ENCODE measurements around the gene DNM2. TPM values are rescaled to one million over a fixed set of nuclear protein-coding genes. Genes with fewer than 3 reads are reported as not detected.
A peak's percentile ranks its signal among the peaks of the same experiment; 100 is the strongest.

DNM2 gene
- total and polyA plus RNA-seq, 10 of the 15 experiments (the other 5 are each of a cell fraction or from before 2014, with no cell fraction given) = 1.2 to 146 (median 68.9) TPM

- TF ChIP-seq, protein P1, sequence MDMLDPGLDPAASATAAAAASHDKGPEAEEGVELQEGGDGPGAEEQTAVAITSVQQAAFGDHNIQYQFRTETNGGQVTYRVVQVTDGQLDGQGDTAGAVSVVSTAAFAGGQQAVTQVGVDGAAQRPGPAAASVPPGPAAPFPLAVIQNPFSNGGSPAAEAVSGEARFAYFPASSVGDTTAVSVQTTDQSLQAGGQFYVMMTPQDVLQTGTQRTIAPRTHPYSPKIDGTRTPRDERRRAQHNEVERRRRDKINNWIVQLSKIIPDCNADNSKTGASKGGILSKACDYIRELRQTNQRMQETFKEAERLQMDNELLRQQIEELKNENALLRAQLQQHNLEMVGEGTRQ (IDR thresholded peaks at IDR 0.05; ENCODE audit: borderline replicate concordance, low read depth, low read length) = peak; percentile 22; the same call in 1 of the 2 replicates
Measured at GRCh38 chr19:10706990-10707389, 10.9 kb upstream of the DNM2 start (continued).

GRCh38 chr19:10707440-10707839 lies 10.4 kb upstream of the DNM2 start:
- 98% methylated on average over 16 of the region's 16 CpGs for WGBS (ENCODE audit: insufficient coverage, insufficient replicate concordance, low lambda C conversion rate, missing lambda C conversion rate)
- H3K4me1 ChIP-seq (ENCODE audit: control insufficient read depth, insufficient read depth, low read length) = no peaks in the 10 kb centered on the region

More at GRCh38 chr19:10707440-10707839, 10.4 kb upstream of the DNM2 start:
- Histone ChIP-seq H3K9ac (ENCODE audit: control insufficient read depth, insufficient read depth, low read length) (no peak overlapping the region), H2AFZ (ENCODE audit: control insufficient read depth, low read depth, low read length) (no peak overlapping the region), H3K4me2 (ENCODE audit: control insufficient read depth, insufficient read depth) (no peak overlapping the region), H3K4me3 (no peak overlapping the region), H3K36me3 (ENCODE audit: control insufficient read depth in 2 of 2, insufficient read depth in 2 of 2, low read length in 1 of 2) (peaks cover 0 to 2% of the 10 kb centered on the region in 2 experiments; a peak in 1 of 4 replicates), H3K9me3 (replicated peaks; ENCODE audit: control insufficient read depth, insufficient read depth, low read length) (no peaks in the 10 kb centered on the region), H3K79me2 (ENCODE audit: control insufficient read depth, insufficient read depth, low read length) (no peaks in the 10 kb centered on the region), H3K27ac (ENCODE audit: control insufficient read depth, insufficient read depth) (no peak overlapping the region), H4K20me1 (ENCODE audit: control insufficient read depth, insufficient read depth) (no peaks in the 10 kb centered on the region), H3K27me3 (replicated peaks in 1 of 2; ENCODE audit: control insufficient read depth in 2 of 2, insufficient read depth in 2 of 2, low read length in 1 of 2) (no peaks in the 10 kb centered on the region)
- ATAC-seq = no peak
- DNase-seq (ENCODE audit: low read depth, low spot score) = no peak
- intact Hi-C loops (cut with micrococcal nuclease; ENCODE audit: unreplicated experiment) (no loop called here), in situ Hi-C loops (cut with MboI) (no loop called here)
- CTCF ChIA-PET = interaction anchor here (1.5 kb wide), 1 partner anchor 10 kb away, joined by 3 read pairs; the partner anchor contains the start of gene DNM2
- SMC1A ChIA-PET (ENCODE audit: uncharacterized antibody, unreplicated experiment) = interaction anchor here (1.0 kb wide), 1 partner anchor 157 kb away, joined by 3 read pairs; no protein-coding TSS in a partner anchor
- BruUV-seq (replicated peaks) = no TSS peak
- RAD21 ChIA-PET (ENCODE audit: unreplicated experiment) = no interaction called here
- TF ChIP-seq CEBPB (IDR thresholded peaks at IDR 0.05; ENCODE audit: borderline replicate concordance in 1 of 2, low read depth in 2 of 2, low read length in 2 of 2) = no peak
- TF ChIP-seq ATF7 (IDR thresholded peaks at IDR 0.05; ENCODE audit: low read depth) = no peak
- TF ChIP-seq NFYA (IDR thresholded peaks at IDR 0.05; ENCODE audit: borderline replicate concordance, low read depth, low read length) = no peak
- TF ChIP-seq, protein P2, sequence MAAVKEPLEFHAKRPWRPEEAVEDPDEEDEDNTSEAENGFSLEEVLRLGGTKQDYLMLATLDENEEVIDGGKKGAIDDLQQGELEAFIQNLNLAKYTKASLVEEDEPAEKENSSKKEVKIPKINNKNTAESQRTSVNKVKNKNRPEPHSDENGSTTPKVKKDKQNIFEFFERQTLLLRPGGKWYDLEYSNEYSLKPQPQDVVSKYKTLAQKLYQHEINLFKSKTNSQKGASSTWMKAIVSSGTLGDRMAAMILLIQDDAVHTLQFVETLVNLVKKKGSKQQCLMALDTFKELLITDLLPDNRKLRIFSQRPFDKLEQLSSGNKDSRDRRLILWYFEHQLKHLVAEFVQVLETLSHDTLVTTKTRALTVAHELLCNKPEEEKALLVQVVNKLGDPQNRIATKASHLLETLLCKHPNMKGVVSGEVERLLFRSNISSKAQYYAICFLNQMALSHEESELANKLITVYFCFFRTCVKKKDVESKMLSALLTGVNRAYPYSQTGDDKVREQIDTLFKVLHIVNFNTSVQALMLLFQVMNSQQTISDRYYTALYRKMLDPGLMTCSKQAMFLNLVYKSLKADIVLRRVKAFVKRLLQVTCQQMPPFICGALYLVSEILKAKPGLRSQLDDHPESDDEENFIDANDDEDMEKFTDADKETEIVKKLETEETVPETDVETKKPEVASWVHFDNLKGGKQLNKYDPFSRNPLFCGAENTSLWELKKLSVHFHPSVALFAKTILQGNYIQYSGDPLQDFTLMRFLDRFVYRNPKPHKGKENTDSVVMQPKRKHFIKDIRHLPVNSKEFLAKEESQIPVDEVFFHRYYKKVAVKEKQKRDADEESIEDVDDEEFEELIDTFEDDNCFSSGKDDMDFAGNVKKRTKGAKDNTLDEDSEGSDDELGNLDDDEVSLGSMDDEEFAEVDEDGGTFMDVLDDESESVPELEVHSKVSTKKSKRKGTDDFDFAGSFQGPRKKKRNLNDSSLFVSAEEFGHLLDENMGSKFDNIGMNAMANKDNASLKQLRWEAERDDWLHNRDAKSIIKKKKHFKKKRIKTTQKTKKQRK (IDR thresholded peaks at IDR 0.05; ENCODE audit: low read depth, low read length) = no peak
- no peak for TF ChIP-seq ZBTB33 (IDR thresholded peaks at IDR 0.05)
- POLR2A ChIA-PET = no interaction called here
- no peak for FAIRE-seq
